ENCODE data around the gene MGAT4A. TPM values are rescaled to one million over a fixed set of nuclear protein-coding genes. Genes with fewer than 3 reads are reported as not detected.

The MGAT4A gene
- total RNA-seq, 4 donors from 2014 or later, result 4.1 to 11.6 (median 7.1) TPM

DNA sequence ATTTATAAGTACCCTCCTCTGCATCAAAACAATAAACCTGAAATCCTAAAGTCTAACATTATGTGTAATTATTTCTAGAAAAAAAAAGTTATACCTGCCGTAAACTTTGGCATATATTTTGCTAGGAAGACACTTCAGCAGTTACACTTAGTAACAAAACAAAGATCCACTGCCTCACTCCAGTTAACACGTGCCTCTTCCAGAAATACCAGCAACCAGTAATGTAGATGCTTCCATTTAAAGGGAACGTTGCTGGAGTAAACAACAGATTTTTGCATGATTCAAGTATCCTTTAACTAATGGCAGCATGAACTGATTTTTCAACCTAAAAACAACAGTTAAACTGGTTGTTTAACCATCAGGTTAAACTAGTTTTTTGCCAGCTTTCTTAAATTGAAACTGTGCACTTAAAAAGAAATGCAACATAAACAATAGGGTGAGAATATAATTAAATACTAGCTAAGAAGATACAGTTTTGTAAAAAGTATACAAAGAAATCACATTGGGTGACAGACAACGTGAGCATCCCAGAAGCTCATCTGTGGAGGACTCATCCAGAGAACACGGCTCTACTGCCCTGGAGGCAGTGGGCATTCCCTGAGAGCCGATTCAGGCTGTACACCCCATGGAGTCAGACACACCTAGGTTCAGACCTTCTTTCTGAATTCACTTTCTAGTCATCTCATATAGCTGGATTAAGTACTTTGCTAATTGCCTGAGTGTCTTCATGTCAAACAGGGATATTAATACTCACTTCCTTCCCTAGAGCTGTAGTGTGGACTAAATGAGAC, 22.3 kb downstream of the MGAT4A start:
- no peak for TF ChIP-seq POLR2A (IDR thresholded peaks at IDR 0.05)
- TF ChIP-seq, protein P1, sequence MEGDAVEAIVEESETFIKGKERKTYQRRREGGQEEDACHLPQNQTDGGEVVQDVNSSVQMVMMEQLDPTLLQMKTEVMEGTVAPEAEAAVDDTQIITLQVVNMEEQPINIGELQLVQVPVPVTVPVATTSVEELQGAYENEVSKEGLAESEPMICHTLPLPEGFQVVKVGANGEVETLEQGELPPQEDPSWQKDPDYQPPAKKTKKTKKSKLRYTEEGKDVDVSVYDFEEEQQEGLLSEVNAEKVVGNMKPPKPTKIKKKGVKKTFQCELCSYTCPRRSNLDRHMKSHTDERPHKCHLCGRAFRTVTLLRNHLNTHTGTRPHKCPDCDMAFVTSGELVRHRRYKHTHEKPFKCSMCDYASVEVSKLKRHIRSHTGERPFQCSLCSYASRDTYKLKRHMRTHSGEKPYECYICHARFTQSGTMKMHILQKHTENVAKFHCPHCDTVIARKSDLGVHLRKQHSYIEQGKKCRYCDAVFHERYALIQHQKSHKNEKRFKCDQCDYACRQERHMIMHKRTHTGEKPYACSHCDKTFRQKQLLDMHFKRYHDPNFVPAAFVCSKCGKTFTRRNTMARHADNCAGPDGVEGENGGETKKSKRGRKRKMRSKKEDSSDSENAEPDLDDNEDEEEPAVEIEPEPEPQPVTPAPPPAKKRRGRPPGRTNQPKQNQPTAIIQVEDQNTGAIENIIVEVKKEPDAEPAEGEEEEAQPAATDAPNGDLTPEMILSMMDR (IDR thresholded peaks at IDR 0.05), result no peak
- DNase-seq, result no peak
- WGBS, 2 donors, result 54 to 56% methylated on average over 6 of the region's 6 CpGs
- Histone ChIP-seq H3K27ac (no peak overlapping the region), H3K27me3 (no peaks in the 10 kb centered on the region), H3K4me1 (peaks cover 0 to 36% (median 7%) of the 10 kb centered on the region in 3 donors), H3K9me3 (no peaks in the 10 kb centered on the region), H3K4me3 (no peak overlapping the region), H3K36me3 (no peaks in the 10 kb centered on the region)
- intact Hi-C loops (cut with DNase I), result no loop called here

DNA sequence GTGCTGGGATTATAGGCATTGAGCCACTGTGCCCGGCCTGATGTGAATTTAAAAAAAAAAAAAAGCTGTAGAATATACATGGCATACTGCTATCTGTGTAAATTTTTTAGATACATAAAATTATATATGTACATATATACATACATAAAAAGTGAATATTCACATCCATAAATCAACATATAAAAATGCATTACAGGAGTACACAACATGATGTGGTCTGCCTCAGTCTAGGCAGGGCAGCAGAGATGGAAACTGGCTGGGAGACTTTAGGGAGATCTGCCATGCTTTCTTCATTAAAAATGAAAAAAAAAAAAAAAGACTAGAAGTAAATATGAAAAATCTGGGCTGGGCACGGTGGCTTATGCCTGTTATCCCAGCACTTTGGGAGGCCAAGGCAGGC, 24.3 kb downstream of the MGAT4A start:
- Histone ChIP-seq H3K4me1 (peaks cover 8 to 56% (median 17%) of the 10 kb centered on the region in 3 donors), H3K36me3 (no peaks in the 10 kb centered on the region), H3K4me3 (no peak overlapping the region), H3K27ac (no peak overlapping the region), H3K9me3 (no peaks in the 10 kb centered on the region), H3K27me3 (no peaks in the 10 kb centered on the region)
- no peak for DNase-seq
- WGBS, 2 donors, result 77 to 86% methylated on average over 2 of the region's 2 CpGs
- intact Hi-C loops (cut with DNase I), result no loop called here
- TF ChIP-seq, protein P1 (IDR thresholded peaks at IDR 0.05), result no peak
- no peak for TF ChIP-seq POLR2A (IDR thresholded peaks at IDR 0.05)

DNA sequence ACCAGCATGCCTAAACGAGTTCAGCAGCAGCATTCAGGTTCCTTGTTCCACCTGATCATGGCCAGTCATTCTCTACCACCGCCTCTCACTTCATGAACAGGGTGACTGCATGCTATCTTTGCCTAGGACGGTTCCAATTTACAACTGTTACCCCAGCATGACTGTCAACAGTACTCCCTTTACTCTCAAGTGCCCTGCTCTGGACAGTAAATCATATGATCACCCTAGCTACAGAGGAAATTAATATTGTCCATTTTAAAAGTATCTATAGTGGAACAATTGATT, 25.7 kb downstream of the MGAT4A start:
- Histone ChIP-seq H3K27me3 (no peaks in the 10 kb centered on the region), H3K4me1 (peaks cover 8 to 64% (median 17%) of the 10 kb centered on the region in 3 donors), H3K9me3 (no peaks in the 10 kb centered on the region), H3K27ac (no peak overlapping the region), H3K4me3 (no peak overlapping the region), H3K36me3 (no peaks in the 10 kb centered on the region)
- TF ChIP-seq, protein P1 (IDR thresholded peaks at IDR 0.05), result no peak
- TF ChIP-seq POLR2A (IDR thresholded peaks at IDR 0.05), result no peak
- WGBS, 2 donors, result 85 to 90% methylated on average over 3 of the region's 3 CpGs
- DNase-seq, result no peak
- intact Hi-C loops (cut with DNase I), result no loop called here

DNA sequence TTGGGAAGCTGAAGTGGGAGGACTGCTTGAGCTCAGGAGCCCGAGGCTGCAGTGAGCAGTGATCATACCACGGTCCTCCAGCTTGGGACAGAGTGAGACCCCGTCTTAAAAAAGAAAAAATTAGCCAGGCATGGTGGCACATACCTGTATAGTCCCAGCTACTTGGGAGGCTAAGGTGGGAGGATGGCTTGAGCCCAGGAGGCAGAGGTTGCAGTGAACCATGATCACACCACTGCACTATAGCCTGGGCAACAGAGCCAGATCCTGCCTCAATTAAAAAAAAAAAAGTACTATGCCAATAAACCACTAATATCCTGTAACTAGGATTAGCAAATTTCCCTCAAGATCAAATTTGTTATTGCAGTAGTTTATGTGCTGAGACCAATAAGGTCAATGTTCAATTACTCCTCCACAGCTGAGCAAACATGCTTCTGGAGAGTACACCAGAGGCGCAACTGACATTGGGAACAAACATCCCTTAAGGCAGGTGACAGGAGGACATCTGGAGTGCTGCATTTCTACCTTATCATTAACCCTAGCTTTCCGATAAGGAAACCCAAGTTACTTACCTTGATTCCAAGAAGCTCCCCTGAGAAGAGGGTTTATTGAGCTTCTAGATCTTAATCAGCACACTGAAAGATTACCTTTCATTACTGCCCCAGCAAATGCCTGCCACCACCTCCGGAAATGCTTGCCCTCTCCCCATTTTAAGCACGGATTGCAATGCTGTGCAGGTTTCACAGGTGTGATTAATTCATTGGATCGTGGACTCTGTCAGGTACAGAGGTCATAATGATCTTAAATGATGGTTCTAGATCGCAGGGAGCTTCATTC, 26.2 kb downstream of the MGAT4A start:
- DNase-seq, result no peak
- peaks cover 8 to 58% (median 17%) of the 10 kb centered on the region in 3 donors for H3K4me1 ChIP-seq
- 76 to 82% methylated on average over 9 of the region's 9 CpGs for WGBS, 2 donors
- H3K9me3 ChIP-seq, result no peaks in the 10 kb centered on the region
- H3K36me3 ChIP-seq, result no peaks in the 10 kb centered on the region
- TF ChIP-seq, protein P1 (IDR thresholded peaks at IDR 0.05), result no peak
- TF ChIP-seq POLR2A (IDR thresholded peaks at IDR 0.05), result no peak
- intact Hi-C loops (cut with DNase I), result no loop called here
- no peak overlapping the region for H3K27ac ChIP-seq
- H3K4me3 ChIP-seq, result no peak overlapping the region
- no peaks in the 10 kb centered on the region for H3K27me3 ChIP-seq

DNA sequence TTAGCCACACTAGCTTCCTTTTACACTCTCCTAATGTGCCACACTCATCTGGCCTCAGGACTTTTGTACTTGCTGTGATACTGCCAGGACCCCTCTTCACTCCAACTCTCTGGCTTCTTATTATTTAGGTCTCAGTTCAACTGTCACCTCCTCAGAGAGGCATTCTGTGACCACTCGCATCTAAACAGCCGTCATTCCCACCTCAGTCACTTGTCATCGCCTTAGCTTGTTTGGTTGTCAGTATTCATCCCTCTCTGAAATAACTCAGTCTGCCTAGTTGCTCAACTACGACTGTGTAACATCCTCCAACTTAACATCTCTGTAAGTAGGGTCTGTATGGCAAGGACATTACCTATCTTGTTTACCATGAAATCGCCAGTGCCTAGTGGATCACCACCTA, 27.2 kb downstream of the MGAT4A start:
- 79 to 97% methylated on average over 5 of the region's 5 CpGs for WGBS, 2 donors
- Histone ChIP-seq H3K4me1 (peaks cover 8 to 48% (median 14%) of the 10 kb centered on the region in 3 donors), H3K36me3 (no peaks in the 10 kb centered on the region), H3K9me3 (no peaks in the 10 kb centered on the region), H3K4me3 (no peak overlapping the region), H3K27me3 (no peaks in the 10 kb centered on the region), H3K27ac (no peak overlapping the region)
- DNase-seq, result no peak
- TF ChIP-seq, protein P1 (IDR thresholded peaks at IDR 0.05), result no peak
- no peak for TF ChIP-seq POLR2A (IDR thresholded peaks at IDR 0.05)
- intact Hi-C loops (cut with DNase I), result no loop called here

All from esophagus squamous epithelium (tissue), 5 donors.